HCT116 (cell line): ENCODE data around the gene COL4A1.

Experiments
- CTCF ChIP-seq, 3 experiments: fragments of 200-600 bp in 1 of 3; sonication (generic) in 1 of 3; IDR thresholded peaks in 2 of 3; conservative IDR thresholded peaks in 1 of 3; 2 replicates each; pipeline ENCODE4 v1.5.1; 2012 to 2017; ENCODE audit warnings: low read depth in 2 of 3, low read length in 2 of 3, antibody characterized with exemption in 1 of 3, borderline replicate concordance in 1 of 3, control low read depth in 1 of 3, mild to moderate bottlenecking in 1 of 3, mixed read lengths in 1 of 3, mixed run types in 1 of 3, moderate library complexity in 1 of 3; ENCODE audit not compliant: insufficient read depth in 1 of 3
- ELF1 ChIP-seq: IDR thresholded peaks from 2 replicates; pipeline ENCODE4 v1.6.1; 2012; ENCODE audit warnings: low read depth, borderline replicate concordance
- EZH2 ChIP-seq: fragments of 200-600 bp; sonication (generic); IDR thresholded peaks from 2 replicates; pipeline ENCODE4 v1.6.1; 2017; ENCODE audit warnings: antibody characterized with exemption, mixed run types
- EZH2phosphoT487 ChIP-seq: fragments of 200-600 bp; IDR thresholded peaks from 2 replicates; pipeline ENCODE4 v1.6.1; 2018; ENCODE audit warnings: antibody characterized with exemption, borderline replicate concordance
- MAX ChIP-seq: IDR thresholded peaks from 2 replicates; pipeline ENCODE4 v1.6.1; 2012
- POLR2A ChIP-seq: IDR thresholded peaks from 2 replicates; pipeline ENCODE4 v1.7.0; 2011; ENCODE audit warnings: borderline replicate concordance; ENCODE audit not compliant: insufficient read depth, insufficient read length; ENCODE audit errors: extremely low read depth
- POLR2AphosphoS5 ChIP-seq: IDR thresholded peaks from 2 replicates; pipeline ENCODE4 v1.6.1; 2011; ENCODE audit warnings: mild to moderate bottlenecking, low read depth, low read length, moderate library complexity
- REST ChIP-seq: IDR thresholded peaks from 2 replicates; pipeline ENCODE4 v1.6.1; 2012; ENCODE audit warnings: low read depth
- SRF ChIP-seq: IDR thresholded peaks from 2 replicates; pipeline ENCODE4 v1.6.1; 2012; ENCODE audit warnings: low read depth
- ZFX ChIP-seq: fragments of 450-650 bp; IDR thresholded peaks from 2 replicates; pipeline ENCODE4 v1.6.1; 2017

- TF ChIP-seq CTCF (IDR thresholded peaks at IDR 0.05 in 2 of 3, conservative IDR thresholded peaks at IDR 0.05 in 1 of 3; ENCODE audit: borderline replicate concordance in 1 of 3, insufficient read depth in 1 of 3, low read depth in 2 of 3, low read length in 2 of 3): no peak
- TF ChIP-seq POLR2AphosphoS5: no peak
- TF ChIP-seq MAX: no peak
- TF ChIP-seq SRF: no peak
- no peak for TF ChIP-seq POLR2A
- TF ChIP-seq EZH2phosphoT487: no peak
- TF ChIP-seq REST: no peak
- no peak for TF ChIP-seq EZH2
- no peak for TF ChIP-seq ELF1
- TF ChIP-seq ZFX: no peak
Observed at GRCh38 chr13:110236431-110236830, 70.5 kb downstream of the COL4A1 start.
